T-helper 1 cell treated with Interleukin-12 subunit alpha and Interleukin-12 subunit beta and Interleukin-4 antibody, amounts not matched to agents 30 μg/mL and 1 μg/mL, for 36 hours (primary cell): ENCODE data around the gene WDR54.

Experiments used
- H3K27ac Mint-ChIP-seq: one replicate; pipeline ENCODE4 v1.8.0; 2021; ENCODE audit warnings: mild to moderate bottlenecking, mixed read lengths
- H3K27me3 Mint-ChIP-seq: one replicate; pipeline ENCODE4 v1.8.0; 2021; ENCODE audit warnings: low read depth, mixed read lengths
- H3K36me3 Mint-ChIP-seq: one replicate; pipeline ENCODE4 v1.8.0; 2021; ENCODE audit warnings: low read depth, mixed read lengths
- H3K4me1 Mint-ChIP-seq: one replicate; pipeline ENCODE4 v1.8.0; 2021; ENCODE audit warnings: low read depth, mixed read lengths
- H3K4me3 Mint-ChIP-seq: one replicate; pipeline ENCODE4 v1.8.0; 2021; ENCODE audit warnings: mild to moderate bottlenecking, moderate library complexity, mixed read lengths
- H3K9me3 Mint-ChIP-seq: one replicate; pipeline ENCODE4 v1.8.0; 2021; ENCODE audit warnings: mixed read lengths

WDR54 gene, protein sequence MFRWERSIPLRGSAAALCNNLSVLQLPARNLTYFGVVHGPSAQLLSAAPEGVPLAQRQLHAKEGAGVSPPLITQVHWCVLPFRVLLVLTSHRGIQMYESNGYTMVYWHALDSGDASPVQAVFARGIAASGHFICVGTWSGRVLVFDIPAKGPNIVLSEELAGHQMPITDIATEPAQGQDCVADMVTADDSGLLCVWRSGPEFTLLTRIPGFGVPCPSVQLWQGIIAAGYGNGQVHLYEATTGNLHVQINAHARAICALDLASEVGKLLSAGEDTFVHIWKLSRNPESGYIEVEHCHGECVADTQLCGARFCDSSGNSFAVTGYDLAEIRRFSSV

DNA sequence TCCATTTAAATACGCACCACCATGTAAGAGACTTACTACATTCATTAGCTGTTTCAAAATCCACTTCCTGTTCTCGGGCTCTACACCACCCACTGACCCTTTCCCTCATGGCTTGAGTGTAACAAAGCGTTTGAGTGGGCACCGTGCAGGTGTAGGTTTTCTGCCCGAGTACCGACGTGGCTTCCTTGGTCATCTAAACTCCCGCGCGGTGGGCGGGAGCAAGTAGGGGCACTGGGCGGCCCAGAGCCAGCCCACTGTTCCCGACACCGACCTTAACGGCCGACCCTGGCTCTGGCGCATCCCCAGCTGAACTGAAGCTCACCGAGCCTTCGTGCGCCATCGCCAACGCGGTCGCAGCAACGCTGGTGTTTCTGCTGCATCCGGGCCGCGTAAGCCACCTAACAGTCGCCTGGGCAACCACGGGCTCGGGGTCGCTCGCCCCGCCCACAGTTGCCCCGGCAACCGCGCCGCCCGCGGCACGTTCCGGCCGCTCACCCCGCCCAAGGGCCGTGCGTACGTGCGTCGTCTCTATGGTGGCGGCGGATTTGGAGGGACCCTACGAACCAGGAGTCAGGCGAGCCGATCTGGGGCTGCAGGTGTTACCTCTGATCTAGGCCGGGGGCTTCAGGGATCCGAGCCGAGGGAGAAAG, at the start of gene WDR54, which contains the start of gene C2orf81:
TSS of gene WDR54 (plus strand) at position 510 of the 650 bp plus-strand sequence. CDS start 424 bp downstream, outside the sequence.
TSS of gene C2orf81 (minus strand) at position 399 of the 650 bp plus-strand sequence. CDS start at position 340, 59 bp downstream.
- Mint-ChIP-seq H3K4me1 (peaks cover 31% of the 10 kb centered on the region), H3K27ac (peak within 1 kb of the TSS; percentile 99), H3K4me3 (peak within 1 kb of the TSS; percentile 99), H3K36me3 (peaks cover 6% of the 10 kb centered on the region), H3K27me3 (peaks cover 4% of the 10 kb centered on the region), H3K9me3 (no peaks in the 10 kb centered on the region)

DNA sequence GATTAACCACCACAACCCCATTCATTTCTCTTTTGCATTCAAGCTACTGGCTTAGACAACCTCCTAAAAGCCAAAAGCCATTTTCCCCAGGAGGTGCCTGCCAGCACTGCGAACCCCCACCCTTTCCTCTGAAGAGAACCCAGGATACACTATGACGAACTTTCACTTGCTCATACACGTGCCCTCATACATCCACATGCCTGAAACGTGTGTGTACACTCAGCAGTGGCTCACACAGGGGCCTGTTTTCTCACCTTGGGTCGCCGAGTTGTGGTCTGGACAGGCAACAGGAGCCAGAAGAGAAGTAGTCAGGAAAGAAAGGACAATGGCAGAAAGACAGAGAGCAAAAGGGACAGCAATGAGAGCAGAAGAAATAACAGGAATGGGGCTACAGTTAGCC, 48.9 kb upstream of the WDR54 start:
- no peak overlapping the region for H3K4me3 Mint-ChIP-seq
- peaks cover 34% of the 10 kb centered on the region for H3K36me3 Mint-ChIP-seq
- H3K27me3 Mint-ChIP-seq: no peaks in the 10 kb centered on the region
- no peaks in the 10 kb centered on the region for H3K9me3 Mint-ChIP-seq
- peaks cover 4% of the 10 kb centered on the region for H3K4me1 Mint-ChIP-seq
- no peak overlapping the region for H3K27ac Mint-ChIP-seq

DNA sequence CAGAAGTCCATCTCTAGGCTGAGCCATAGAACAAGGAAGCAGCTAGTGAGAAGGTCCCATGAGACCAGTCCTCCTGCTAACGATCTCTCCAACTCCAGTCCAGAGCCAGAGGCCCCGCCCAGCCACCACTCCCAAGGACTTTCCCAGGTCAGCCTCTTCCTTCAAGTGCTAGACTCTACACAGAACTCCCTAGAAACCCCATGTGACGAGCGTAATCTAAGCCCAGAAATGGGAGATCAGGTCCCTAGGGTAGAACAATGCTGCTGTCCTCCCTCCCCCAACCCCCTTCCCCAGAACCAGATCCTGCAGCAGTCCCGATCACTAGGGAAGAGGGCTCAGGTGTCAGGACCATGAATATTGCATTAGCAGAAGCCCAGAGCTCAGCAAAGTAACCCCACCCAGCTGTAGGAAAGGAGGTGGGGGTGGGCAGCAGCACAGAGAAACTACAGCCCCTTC, 48.3 kb upstream of the WDR54 start:
- no peaks in the 10 kb centered on the region for H3K9me3 Mint-ChIP-seq
- H3K27me3 Mint-ChIP-seq: no peaks in the 10 kb centered on the region
- H3K4me1 Mint-ChIP-seq: peaks cover 4% of the 10 kb centered on the region
- H3K27ac Mint-ChIP-seq: peak overlapping the region; percentile 26
- no peak overlapping the region for H3K4me3 Mint-ChIP-seq
- peaks cover 34% of the 10 kb centered on the region for H3K36me3 Mint-ChIP-seq

DNA sequence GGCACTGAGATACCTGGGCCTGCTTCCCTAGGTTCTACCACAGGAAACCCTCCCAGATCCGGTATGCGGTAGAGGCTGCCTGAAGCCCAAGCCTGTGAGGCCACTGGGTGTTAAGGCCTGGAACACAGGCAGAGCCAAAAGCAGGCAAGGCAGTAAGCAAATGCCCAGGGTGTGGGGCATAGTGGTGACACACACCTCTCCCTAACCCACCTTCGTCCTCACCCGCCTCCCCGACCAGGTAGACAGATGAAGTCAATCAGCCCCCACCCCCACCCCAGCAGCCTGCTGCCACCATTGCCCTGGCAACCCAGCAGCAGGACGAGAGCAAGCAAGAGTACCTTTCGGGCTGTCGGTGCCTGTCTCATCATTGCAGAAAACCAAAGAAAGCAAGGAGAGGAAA, 47.5 kb upstream of the WDR54 start:
- Mint-ChIP-seq H3K4me1 (peaks cover 9% of the 10 kb centered on the region), H3K36me3 (peaks cover 28% of the 10 kb centered on the region), H3K4me3 (no peak overlapping the region), H3K27me3 (no peaks in the 10 kb centered on the region), H3K27ac (no peak overlapping the region), H3K9me3 (no peaks in the 10 kb centered on the region)

DNA sequence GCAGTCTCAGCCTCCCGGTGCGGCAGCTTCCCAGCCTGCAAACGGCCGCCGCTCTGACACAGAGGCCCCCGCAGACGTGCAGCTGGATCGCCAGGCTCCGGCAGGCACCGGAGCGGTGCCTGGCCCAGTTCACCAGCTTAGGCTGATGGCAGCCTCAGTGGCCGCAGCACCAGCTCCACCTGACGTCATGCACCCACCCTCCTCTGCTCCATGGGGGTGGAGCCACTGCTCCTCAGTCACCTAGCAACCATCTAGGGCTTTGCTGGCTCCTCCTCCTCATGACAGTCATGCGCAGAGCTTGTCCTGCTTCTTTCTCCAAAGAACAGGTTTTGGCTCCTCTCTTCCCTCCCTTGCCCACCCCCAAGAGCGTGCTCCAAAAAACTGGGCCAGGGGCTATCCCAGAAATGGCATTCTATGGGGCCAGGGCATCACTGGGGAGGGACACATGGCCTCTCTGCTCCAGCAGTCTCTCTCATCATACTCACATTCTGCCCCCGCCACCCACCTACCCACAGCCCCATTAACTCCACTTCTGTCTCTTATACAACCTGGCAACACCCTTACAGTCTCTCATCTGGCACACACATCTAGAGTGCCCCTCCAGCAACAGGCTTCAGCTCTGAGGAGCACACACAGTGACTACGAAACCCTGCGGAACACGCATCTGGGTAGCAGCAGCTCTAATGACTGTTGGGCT, 46.9 kb upstream of the WDR54 start:
- H3K27me3 Mint-ChIP-seq: no peaks in the 10 kb centered on the region
- H3K9me3 Mint-ChIP-seq: no peaks in the 10 kb centered on the region
- H3K27ac Mint-ChIP-seq: no peak overlapping the region
- H3K36me3 Mint-ChIP-seq: peaks cover 27% of the 10 kb centered on the region
- H3K4me1 Mint-ChIP-seq: peaks cover 10% of the 10 kb centered on the region
- H3K4me3 Mint-ChIP-seq: no peak overlapping the region

DNA sequence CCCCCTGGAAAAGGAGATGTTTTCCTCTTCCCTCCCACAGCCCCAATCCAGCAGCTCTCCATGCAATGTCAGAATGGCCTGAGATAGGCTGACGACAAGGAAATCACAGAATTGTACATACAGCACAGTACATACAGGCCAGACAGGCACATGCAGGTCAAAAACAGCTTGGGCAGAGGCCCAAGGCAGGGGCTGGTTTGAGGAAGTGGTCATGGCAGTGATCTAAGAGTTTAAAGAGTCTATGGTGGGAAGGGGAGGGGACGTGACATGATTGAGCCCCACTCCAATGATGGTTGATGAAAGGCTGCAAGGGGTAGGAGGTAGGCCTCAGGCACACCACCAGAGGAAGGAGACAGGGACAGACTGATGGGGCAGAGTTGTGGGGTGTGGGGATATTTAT, 45.7 kb upstream of the WDR54 start:
- Mint-ChIP-seq H3K9me3 (no peaks in the 10 kb centered on the region), H3K36me3 (peaks cover 21% of the 10 kb centered on the region), H3K27ac (no peak overlapping the region), H3K4me3 (no peak overlapping the region), H3K4me1 (peaks cover 17% of the 10 kb centered on the region), H3K27me3 (no peaks in the 10 kb centered on the region)

DNA sequence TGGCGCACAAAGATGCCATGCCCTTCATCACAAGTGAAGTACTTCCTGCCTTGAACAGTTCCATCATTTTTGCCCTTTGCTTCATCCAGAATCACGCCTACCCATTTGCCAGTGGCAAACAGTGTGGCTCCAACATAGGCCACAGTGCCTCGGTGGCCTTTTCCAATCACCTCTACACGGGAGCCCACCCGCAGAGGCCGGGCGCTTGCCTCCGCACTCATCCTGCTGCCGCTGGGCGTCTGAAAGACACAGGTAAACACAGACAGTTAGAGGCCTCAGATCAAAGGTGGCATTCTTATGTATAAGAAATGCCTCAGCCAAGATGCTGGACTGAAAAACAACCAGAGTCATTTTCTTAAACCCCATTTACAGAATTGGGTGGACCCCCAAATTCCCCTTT, 43.5 kb upstream of the WDR54 start:
- no peak overlapping the region for H3K4me3 Mint-ChIP-seq

DNA sequence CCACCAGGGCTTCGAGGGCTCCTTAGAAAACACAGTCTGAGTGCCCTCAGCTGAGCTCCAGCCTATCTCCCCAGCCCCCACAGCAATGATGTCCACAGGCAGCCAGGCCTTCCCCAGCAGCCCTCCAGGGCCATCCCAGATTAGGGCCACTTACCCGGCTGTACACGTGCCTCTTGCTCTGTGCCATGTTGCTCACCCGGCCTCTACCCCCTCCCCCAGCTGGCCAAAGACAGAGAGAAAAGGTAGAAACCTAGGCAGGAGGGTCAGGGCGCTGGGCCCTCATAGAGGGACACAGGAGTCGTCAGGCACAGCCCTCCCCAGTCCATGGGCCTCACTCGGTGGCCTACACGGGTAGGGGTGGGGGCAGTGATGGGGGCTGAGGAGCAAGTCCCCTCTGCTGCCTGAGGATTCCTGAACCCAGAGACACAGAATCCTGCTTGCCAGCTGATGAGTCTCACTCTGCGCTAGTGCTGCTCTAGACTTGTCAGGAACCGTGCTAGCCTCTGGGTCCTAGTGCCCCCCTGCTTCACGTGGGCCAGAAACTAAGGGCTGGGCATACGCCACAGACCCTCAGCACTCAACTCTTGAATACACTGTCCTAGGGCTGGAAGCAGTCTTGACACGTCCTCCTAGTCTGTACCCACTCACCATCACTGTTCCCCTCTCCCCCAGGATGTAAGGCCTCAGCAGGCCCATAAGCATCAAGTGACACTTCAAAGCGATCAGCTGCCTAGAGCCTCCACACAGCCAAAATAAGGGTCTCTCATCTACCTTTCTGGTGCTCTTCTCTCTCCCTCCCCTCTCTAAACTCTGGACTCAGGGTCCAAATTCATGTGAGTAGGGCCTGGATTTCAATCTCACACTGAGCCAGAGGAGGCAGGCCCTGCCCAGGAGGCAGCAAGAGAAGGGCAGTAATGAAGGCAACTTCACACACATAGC, 41.4 kb upstream of the WDR54 start, which contains the start of gene DCTN1:
TSS of gene DCTN1 (minus strand) at position 461 of the 939 bp plus-strand sequence. CDS start at position 187, 274 bp downstream.
- Mint-ChIP-seq H3K27me3 (no peaks in the 10 kb centered on the region), H3K9me3 (no peaks in the 10 kb centered on the region), H3K36me3 (peaks cover 12% of the 10 kb centered on the region), H3K27ac (peak within 1 kb of the TSS; percentile 17), H3K4me3 (no peak within 1 kb of the TSS), H3K4me1 (peaks cover 22% of the 10 kb centered on the region)

More for the DNA sequence above, 43.5 kb upstream of the WDR54 start:
- H3K27me3 Mint-ChIP-seq: no peaks in the 10 kb centered on the region
- no peaks in the 10 kb centered on the region for H3K9me3 Mint-ChIP-seq
- no peak overlapping the region for H3K27ac Mint-ChIP-seq
- peaks cover 24% of the 10 kb centered on the region for H3K4me1 Mint-ChIP-seq
- peaks cover 12% of the 10 kb centered on the region for H3K36me3 Mint-ChIP-seq

DNA sequence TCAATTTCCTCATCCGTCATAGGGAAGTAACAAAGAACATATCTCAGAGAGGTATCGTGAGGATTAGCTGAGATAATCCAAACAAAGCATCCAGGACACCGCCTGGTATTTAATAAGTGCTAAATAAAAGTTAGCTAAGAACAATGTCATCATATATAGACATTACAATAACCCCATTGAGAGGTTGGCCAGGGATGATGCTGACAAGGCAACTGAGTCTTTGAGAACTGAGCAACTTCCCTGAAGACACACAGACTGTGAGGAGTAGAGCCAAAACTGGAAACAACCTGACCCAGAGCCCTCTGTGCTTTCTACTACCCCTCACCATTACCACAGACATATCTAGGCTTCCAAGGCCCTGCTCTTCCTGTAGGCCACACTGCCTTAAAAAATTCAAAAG, 39.8 kb upstream of the WDR54 start:
- no peak overlapping the region for H3K4me3 Mint-ChIP-seq
- H3K27ac Mint-ChIP-seq: no peak overlapping the region
- peaks cover 12% of the 10 kb centered on the region for H3K36me3 Mint-ChIP-seq
- peaks cover 20% of the 10 kb centered on the region for H3K4me1 Mint-ChIP-seq
- H3K27me3 Mint-ChIP-seq: no peaks in the 10 kb centered on the region
- H3K9me3 Mint-ChIP-seq: no peaks in the 10 kb centered on the region

DNA sequence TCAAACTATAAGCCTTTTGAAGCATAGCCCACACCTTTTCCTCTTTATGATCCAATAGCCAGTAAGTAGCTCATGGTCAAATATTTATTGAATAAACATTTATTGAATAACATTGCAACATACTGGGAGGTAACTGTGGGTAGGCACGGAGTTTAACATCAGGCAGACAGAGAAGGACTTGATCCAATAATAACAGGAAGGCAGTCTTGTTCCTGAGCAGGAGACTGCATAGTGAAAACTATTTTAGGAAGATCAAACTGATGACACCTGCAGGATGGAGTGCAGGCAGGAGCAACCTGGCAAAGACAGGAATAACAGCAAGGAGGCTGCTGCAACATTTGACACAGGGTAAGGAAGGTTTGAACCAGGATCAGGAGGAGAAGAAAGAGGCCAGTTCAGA, 38.3 kb upstream of the WDR54 start:
- Mint-ChIP-seq H3K27ac (no peak overlapping the region), H3K27me3 (no peaks in the 10 kb centered on the region), H3K9me3 (no peaks in the 10 kb centered on the region), H3K4me1 (peaks cover 20% of the 10 kb centered on the region), H3K4me3 (no peak overlapping the region), H3K36me3 (no peaks in the 10 kb centered on the region)

DNA sequence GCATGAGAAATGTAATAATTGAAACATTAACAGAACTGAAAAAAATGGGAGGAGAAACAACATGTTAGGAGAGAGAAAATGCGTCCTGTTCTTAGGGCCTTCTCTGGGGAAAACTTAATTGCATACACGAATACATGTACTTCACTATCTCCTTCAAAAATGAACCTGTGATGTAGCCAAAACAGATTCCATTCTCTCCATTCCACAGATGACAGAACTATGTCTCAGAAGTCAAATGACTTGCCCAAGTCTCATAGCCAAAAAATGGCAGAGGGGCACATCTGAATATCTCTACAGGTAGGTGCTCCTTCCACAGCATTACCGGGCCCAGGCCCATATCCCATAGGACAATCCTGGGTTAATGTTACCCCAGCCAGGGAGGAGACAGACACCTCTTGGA, 37.5 kb upstream of the WDR54 start:
- no peaks in the 10 kb centered on the region for H3K36me3 Mint-ChIP-seq

DNA sequence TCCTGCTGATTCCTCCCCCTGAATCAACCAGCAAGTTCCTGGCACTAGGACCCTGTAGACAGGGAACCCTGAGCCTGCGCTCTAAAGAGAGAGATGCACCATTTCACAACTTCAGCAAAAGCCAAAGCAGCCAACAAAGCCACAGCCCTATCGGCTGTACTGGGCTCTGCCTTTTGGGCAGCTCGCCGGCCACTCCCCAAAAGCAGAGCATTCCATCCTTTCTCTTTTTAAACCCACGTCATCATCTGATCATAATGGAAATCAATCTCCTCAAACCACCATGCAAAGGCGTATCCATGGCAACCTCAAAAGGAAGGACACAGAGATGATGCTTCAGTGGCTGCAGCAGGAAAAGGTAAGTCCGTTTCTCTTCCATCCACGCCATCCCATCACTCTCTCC, 36.1 kb upstream of the WDR54 start:
- Mint-ChIP-seq H3K9me3 (no peaks in the 10 kb centered on the region), H3K27ac (no peak overlapping the region), H3K27me3 (no peaks in the 10 kb centered on the region), H3K4me1 (peaks cover 10% of the 10 kb centered on the region), H3K36me3 (no peaks in the 10 kb centered on the region), H3K4me3 (no peak overlapping the region)

More for the DNA sequence above, 37.5 kb upstream of the WDR54 start:
- no peak overlapping the region for H3K27ac Mint-ChIP-seq
- H3K4me3 Mint-ChIP-seq: no peak overlapping the region
- peaks cover 14% of the 10 kb centered on the region for H3K4me1 Mint-ChIP-seq
- no peaks in the 10 kb centered on the region for H3K27me3 Mint-ChIP-seq
- H3K9me3 Mint-ChIP-seq: no peaks in the 10 kb centered on the region

DNA sequence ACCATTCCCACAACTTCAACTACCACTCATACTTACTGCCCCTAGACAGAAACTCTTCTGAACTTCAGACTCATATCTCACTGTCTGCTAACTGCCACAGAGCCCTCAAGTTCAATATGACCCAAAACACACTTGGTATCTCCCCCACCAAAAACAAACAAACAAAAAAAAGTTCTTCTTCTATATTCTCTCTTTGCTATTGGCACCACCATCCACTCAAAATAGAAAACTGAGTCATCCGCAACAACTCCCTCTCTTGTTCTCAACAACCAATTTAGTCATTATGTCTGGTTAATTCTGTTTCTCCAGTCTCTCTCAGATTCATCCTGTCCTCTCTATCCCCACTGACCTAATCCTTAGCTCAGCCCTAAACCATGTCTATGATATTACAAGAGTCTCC, 34.2 kb upstream of the WDR54 start:
- Mint-ChIP-seq H3K9me3 (no peaks in the 10 kb centered on the region), H3K27ac (no peak overlapping the region), H3K27me3 (no peaks in the 10 kb centered on the region), H3K4me3 (no peak overlapping the region), H3K36me3 (no peaks in the 10 kb centered on the region), H3K4me1 (peaks cover 8% of the 10 kb centered on the region)

DNA sequence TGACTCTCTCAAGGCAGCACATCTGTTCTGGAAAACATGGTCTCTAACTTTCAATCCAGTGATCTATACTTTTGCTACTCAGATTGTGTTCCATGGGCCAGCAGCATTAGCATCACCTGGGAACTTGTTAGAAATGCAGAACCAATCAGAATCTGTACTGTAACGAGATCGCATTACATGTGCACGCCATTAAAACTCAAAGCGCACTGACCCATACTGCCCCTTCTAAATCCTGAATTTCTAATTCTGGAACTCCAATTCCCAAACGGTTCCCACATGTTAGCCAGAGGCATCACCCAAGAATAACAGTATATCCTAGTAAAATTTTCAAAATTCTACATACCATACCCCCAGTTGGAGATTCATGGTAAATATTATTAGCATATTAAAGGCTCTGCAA, 30.9 kb upstream of the WDR54 start:
- H3K4me1 Mint-ChIP-seq: peaks cover 9% of the 10 kb centered on the region
- H3K9me3 Mint-ChIP-seq: no peaks in the 10 kb centered on the region
- peak overlapping the region; percentile 50 for H3K4me3 Mint-ChIP-seq
- H3K36me3 Mint-ChIP-seq: no peaks in the 10 kb centered on the region
- H3K27me3 Mint-ChIP-seq: peaks cover 7% of the 10 kb centered on the region
- no peak overlapping the region for H3K27ac Mint-ChIP-seq
